ENCODE results near the gene TOP3B. TPM values are rescaled to one million over a fixed set of nuclear protein-coding genes. Genes with fewer than 3 reads are reported as not detected.

The TOP3B gene
- polyA plus RNA-seq, 1 donor from 2014 or later: 33.7 TPM

DNA sequence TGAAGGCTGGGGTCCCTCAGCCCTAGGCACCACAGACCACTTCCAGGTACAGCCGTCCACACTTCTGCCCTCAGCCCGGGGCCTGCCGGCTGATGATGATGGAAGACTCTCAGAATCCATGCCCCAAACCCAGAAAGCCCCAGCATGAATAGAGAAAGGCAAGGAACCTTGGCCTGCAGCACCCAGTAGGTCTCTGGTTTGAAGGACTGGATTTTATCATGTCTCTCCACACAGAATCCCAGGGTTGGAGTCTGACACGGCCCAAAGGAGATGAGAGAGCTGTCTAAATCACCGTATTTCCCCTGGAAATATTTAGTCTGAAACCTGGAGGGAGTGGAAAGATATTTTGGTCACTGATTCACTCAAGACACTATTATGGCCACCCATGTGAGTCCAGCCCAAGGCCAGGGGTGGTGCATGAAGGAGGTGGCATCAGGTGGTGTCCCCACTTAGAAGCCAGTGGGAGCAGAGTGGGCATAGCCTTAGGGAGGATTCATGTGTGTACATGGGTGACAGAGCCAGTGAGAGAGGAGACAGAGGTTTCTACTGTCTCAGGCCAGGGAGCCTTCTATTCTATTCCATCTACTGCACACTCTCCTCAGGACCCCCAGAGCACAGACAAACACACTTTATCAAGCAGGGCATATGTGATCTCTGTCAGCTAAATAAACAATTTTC lies 14.0 kb downstream of the TOP3B start:
- Histone ChIP-seq H3F3A (ENCODE audit: insufficient read depth, low read length, poor library complexity, severe bottlenecking) (no peaks in the 10 kb centered on the region), H2AFZ (ENCODE audit: low read depth, low read length) (no peak overlapping the region)

GRCh38 chr22:21967693-21968271 lies 14.8 kb downstream of the TOP3B start:
- no peaks in the 10 kb centered on the region for H4K20me1 ChIP-seq (ENCODE audit: insufficient read depth)
- H3K9me2 ChIP-seq (ENCODE audit: insufficient read depth, low read length): no peaks in the 10 kb centered on the region
- no peak overlapping the region for H2AFZ ChIP-seq (ENCODE audit: low read depth, low read length)
- no peak overlapping the region for H3K9ac ChIP-seq (ENCODE audit: low read length)
- no peaks in the 10 kb centered on the region for H3K79me2 ChIP-seq (replicated peaks; ENCODE audit: insufficient read depth, low read length)
- no peaks in the 10 kb centered on the region for H3K9me3 ChIP-seq (ENCODE audit: low read length)
- no peak overlapping the region for H3K4me3 ChIP-seq (ENCODE audit: low read length)
- no peaks in the 10 kb centered on the region for H3K36me3 ChIP-seq (ENCODE audit: insufficient read depth, low read length)
- H3F3A ChIP-seq (ENCODE audit: insufficient read depth, low read length, poor library complexity, severe bottlenecking): no peaks in the 10 kb centered on the region
- H3K27ac ChIP-seq (ENCODE audit: low read length): no peak overlapping the region
- H3K27me3 ChIP-seq (ENCODE audit: insufficient read depth, low read depth, low read length): no peaks in the 10 kb centered on the region
- no peak for TF ChIP-seq TAF1 (IDR thresholded peaks at IDR 0.05; ENCODE audit: low read depth)
- no peak for TF ChIP-seq EP300 (conservative IDR thresholded peaks at IDR 0.05; ENCODE audit: poor library complexity, severe bottlenecking)
- TF ChIP-seq, protein P1, sequence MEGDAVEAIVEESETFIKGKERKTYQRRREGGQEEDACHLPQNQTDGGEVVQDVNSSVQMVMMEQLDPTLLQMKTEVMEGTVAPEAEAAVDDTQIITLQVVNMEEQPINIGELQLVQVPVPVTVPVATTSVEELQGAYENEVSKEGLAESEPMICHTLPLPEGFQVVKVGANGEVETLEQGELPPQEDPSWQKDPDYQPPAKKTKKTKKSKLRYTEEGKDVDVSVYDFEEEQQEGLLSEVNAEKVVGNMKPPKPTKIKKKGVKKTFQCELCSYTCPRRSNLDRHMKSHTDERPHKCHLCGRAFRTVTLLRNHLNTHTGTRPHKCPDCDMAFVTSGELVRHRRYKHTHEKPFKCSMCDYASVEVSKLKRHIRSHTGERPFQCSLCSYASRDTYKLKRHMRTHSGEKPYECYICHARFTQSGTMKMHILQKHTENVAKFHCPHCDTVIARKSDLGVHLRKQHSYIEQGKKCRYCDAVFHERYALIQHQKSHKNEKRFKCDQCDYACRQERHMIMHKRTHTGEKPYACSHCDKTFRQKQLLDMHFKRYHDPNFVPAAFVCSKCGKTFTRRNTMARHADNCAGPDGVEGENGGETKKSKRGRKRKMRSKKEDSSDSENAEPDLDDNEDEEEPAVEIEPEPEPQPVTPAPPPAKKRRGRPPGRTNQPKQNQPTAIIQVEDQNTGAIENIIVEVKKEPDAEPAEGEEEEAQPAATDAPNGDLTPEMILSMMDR (IDR thresholded peaks at IDR 0.05; ENCODE audit: poor library complexity, severe bottlenecking): no peak
- TF ChIP-seq MXI1 (conservative IDR thresholded peaks at IDR 0.05; ENCODE audit: poor library complexity, severe bottlenecking): no peak
- H3K4me2 ChIP-seq (ENCODE audit: low read length): no peak overlapping the region

More for the DNA sequence above, 14.0 kb downstream of the TOP3B start:
- H3K36me3 ChIP-seq (ENCODE audit: insufficient read depth, low read length): no peaks in the 10 kb centered on the region
- H3K9ac ChIP-seq (ENCODE audit: low read length): no peak overlapping the region
- no peaks in the 10 kb centered on the region for H3K27me3 ChIP-seq (ENCODE audit: insufficient read depth, low read depth, low read length)
- H3K4me2 ChIP-seq (ENCODE audit: low read length): no peak overlapping the region
- H3K79me2 ChIP-seq (replicated peaks; ENCODE audit: insufficient read depth, low read length): no peaks in the 10 kb centered on the region
- no peaks in the 10 kb centered on the region for H3K9me2 ChIP-seq (ENCODE audit: insufficient read depth, low read length)
- no peaks in the 10 kb centered on the region for H4K20me1 ChIP-seq (ENCODE audit: insufficient read depth)
- no peaks in the 10 kb centered on the region for H3K9me3 ChIP-seq (ENCODE audit: low read length)
- TF ChIP-seq, protein P2, sequence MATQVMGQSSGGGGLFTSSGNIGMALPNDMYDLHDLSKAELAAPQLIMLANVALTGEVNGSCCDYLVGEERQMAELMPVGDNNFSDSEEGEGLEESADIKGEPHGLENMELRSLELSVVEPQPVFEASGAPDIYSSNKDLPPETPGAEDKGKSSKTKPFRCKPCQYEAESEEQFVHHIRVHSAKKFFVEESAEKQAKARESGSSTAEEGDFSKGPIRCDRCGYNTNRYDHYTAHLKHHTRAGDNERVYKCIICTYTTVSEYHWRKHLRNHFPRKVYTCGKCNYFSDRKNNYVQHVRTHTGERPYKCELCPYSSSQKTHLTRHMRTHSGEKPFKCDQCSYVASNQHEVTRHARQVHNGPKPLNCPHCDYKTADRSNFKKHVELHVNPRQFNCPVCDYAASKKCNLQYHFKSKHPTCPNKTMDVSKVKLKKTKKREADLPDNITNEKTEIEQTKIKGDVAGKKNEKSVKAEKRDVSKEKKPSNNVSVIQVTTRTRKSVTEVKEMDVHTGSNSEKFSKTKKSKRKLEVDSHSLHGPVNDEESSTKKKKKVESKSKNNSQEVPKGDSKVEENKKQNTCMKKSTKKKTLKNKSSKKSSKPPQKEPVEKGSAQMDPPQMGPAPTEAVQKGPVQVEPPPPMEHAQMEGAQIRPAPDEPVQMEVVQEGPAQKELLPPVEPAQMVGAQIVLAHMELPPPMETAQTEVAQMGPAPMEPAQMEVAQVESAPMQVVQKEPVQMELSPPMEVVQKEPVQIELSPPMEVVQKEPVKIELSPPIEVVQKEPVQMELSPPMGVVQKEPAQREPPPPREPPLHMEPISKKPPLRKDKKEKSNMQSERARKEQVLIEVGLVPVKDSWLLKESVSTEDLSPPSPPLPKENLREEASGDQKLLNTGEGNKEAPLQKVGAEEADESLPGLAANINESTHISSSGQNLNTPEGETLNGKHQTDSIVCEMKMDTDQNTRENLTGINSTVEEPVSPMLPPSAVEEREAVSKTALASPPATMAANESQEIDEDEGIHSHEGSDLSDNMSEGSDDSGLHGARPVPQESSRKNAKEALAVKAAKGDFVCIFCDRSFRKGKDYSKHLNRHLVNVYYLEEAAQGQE (IDR thresholded peaks at IDR 0.05; ENCODE audit: borderline replicate concordance): no peak
- TF ChIP-seq EZH2 (IDR thresholded peaks at IDR 0.05; ENCODE audit: borderline replicate concordance, insufficient read depth, low read length, poor library complexity, severe bottlenecking): no peak
- TF ChIP-seq MXI1 (conservative IDR thresholded peaks at IDR 0.05; ENCODE audit: poor library complexity, severe bottlenecking): no peak
- TF ChIP-seq SMC3 (conservative IDR thresholded peaks at IDR 0.05; ENCODE audit: poor library complexity): no peak
- no peak for TF ChIP-seq RAD21 (conservative IDR thresholded peaks at IDR 0.05)
- TF ChIP-seq EP300 (conservative IDR thresholded peaks at IDR 0.05; ENCODE audit: poor library complexity, severe bottlenecking): no peak
- TF ChIP-seq, protein P1 (IDR thresholded peaks at IDR 0.05; ENCODE audit: poor library complexity, severe bottlenecking): no peak
- TF ChIP-seq TAF1 (IDR thresholded peaks at IDR 0.05; ENCODE audit: low read depth): no peak
- no peak for TF ChIP-seq POLR2AphosphoS5 (IDR thresholded peaks at IDR 0.05)
- H3K4me3 ChIP-seq (ENCODE audit: low read length): no peak overlapping the region
- no peak overlapping the region for H3K27ac ChIP-seq (ENCODE audit: low read length)

Data from neural cell (in vitro differentiated cells).